OCI-LY1 (cell line): ENCODE data around the gene VTA1.

ENCODE experiments used
- H2AFZ ChIP-seq: fragments of 200-600 bp; sonication (generic), shearing (Covaris generic); 2 replicates; pipeline ENCODE4 v1.6.0; 2014; ENCODE audit warnings: antibody characterized with exemption, mild to moderate bottlenecking, low read length
- H3F3A ChIP-seq: fragments of 200-600 bp; sonication (generic), shearing (Covaris generic); 2 replicates; pipeline ENCODE4 v1.6.0; 2014; ENCODE audit warnings: mild to moderate bottlenecking, antibody characterized with exemption, low read length, moderate library complexity; ENCODE audit not compliant: insufficient read depth
- H3K27ac ChIP-seq: fragments of 200-600 bp; sonication (generic); 2 replicates; pipeline ENCODE4 v1.5.1; 2014; ENCODE audit warnings: low read length, mixed run types, mild to moderate bottlenecking, low read depth; ENCODE audit not compliant: poor library complexity, severe bottlenecking
- H3K27me3 ChIP-seq: fragments of 200-600 bp; sonication (generic); 2 replicates; pipeline ENCODE4 v1.6.0; 2014; ENCODE audit warnings: antibody characterized with exemption, mild to moderate bottlenecking, low read length, moderate library complexity; ENCODE audit not compliant: insufficient read depth
- H3K36me3 ChIP-seq: fragments of 200-600 bp; sonication (generic); 2 replicates; pipeline ENCODE4 v1.6.1; 2014; ENCODE audit warnings: mild to moderate bottlenecking, antibody characterized with exemption, low read length, moderate library complexity, mixed read lengths; ENCODE audit not compliant: insufficient read depth
- H3K4me1 ChIP-seq: fragments of 200-600 bp; sonication (generic); 2 replicates; pipeline ENCODE4 v1.5.1; 2014; ENCODE audit warnings: mild to moderate bottlenecking, low read length, moderate library complexity; ENCODE audit not compliant: insufficient read depth, severe bottlenecking
- H3K4me2 ChIP-seq: fragments of 200-600 bp; sonication (generic), shearing (Covaris generic); 2 replicates; pipeline ENCODE4 v1.6.1; 2014; ENCODE audit warnings: low read length
- H3K4me3 ChIP-seq: fragments of 200-600 bp; sonication (generic); 2 replicates; pipeline ENCODE4 v1.5.1; 2014; ENCODE audit warnings: low read length, low read depth, mild to moderate bottlenecking, mixed read lengths; ENCODE audit not compliant: poor library complexity, severe bottlenecking
- H3K79me2 ChIP-seq: fragments of 200-600 bp; shearing (Covaris generic); 2 replicates; pipeline ENCODE4 v1.6.1; 2016; ENCODE audit warnings: mixed run types, low read length, mixed read lengths; ENCODE audit not compliant: insufficient read depth
- H3K9ac ChIP-seq: fragments of 200-600 bp; sonication (generic), shearing (Covaris generic); 2 replicates; pipeline ENCODE4 v1.6.1; 2014; ENCODE audit warnings: mild to moderate bottlenecking, low read length, mixed read lengths
- H3K9me2 ChIP-seq: fragments of 200-600 bp; sonication (generic), shearing (Covaris generic); 2 replicates; pipeline ENCODE4 v1.6.1; 2014; ENCODE audit warnings: low read depth, mild to moderate bottlenecking, low read length, mixed read lengths
- H3K9me3 ChIP-seq: fragments of 200-600 bp; shearing (Covaris generic); 2 replicates; pipeline ENCODE4 v1.6.1; 2014; ENCODE audit warnings: low read length, mixed read lengths
- H4K20me1 ChIP-seq: fragments of 200-600 bp; sonication (generic), shearing (Covaris generic); 2 replicates; pipeline ENCODE4 v1.6.0; 2016; ENCODE audit warnings: mild to moderate bottlenecking, low read length; ENCODE audit not compliant: insufficient read depth
- CTCF ChIP-seq: fragments of 200-600 bp; sonication (generic), shearing (Covaris generic); IDR thresholded peaks from 2 replicates; pipeline ENCODE4 v1.5.1; 2017; ENCODE audit warnings: mild to moderate bottlenecking, antibody characterized with exemption, low read length, moderate library complexity, mixed read lengths
- EZH2 ChIP-seq: fragments of 200-600 bp; sonication (generic), shearing (Covaris generic); IDR thresholded peaks from 2 replicates; pipeline ENCODE4 v1.8.0; 2017; ENCODE audit warnings: borderline replicate concordance, mixed run types, mild to moderate bottlenecking, antibody characterized with exemption, low read length, moderate library complexity, mixed read lengths

VTA1 gene

DNA sequence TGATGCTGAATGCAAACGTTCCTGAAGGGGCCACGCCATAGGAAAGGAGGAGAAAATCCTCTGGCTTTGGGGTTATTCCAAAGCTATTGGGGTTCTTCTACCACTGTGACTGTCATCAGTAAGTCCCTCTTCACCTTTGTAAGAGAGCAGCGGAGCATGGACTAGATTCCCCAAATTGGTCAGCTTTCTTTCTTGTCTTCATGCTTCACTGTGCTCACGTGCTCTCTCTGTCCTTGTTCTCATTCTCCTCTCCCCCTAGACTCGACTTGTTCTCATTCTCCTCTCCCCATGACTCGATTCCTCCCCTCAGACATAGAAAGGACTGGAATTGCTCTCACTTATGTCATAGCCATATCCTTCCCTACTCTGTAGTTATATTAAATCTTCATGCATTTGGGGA, 99.9 kb downstream of the VTA1 start:
- H3K4me3 ChIP-seq, result no peak overlapping the region
- H3K36me3 ChIP-seq, result no peaks in the 10 kb centered on the region
- no peaks in the 10 kb centered on the region for H3K9me3 ChIP-seq
- H2AFZ ChIP-seq, result no peak overlapping the region
- H3K9me2 ChIP-seq, result no peaks in the 10 kb centered on the region
- H3K9ac ChIP-seq, result no peak overlapping the region
- H3K27ac ChIP-seq, result no peak overlapping the region
- H3K4me2 ChIP-seq, result no peak overlapping the region
- no peaks in the 10 kb centered on the region for H3K4me1 ChIP-seq
- H3K27me3 ChIP-seq, result no peaks in the 10 kb centered on the region
- no peaks in the 10 kb centered on the region for H4K20me1 ChIP-seq
- H3K79me2 ChIP-seq, result no peaks in the 10 kb centered on the region
- no peak for TF ChIP-seq EZH2
- TF ChIP-seq CTCF, result no peak
- no peaks in the 10 kb centered on the region for H3F3A ChIP-seq

GRCh38 chr6:142249266-142249665, 102.2 kb downstream of the VTA1 start:
- Histone ChIP-seq H4K20me1 (no peaks in the 10 kb centered on the region), H3F3A (no peaks in the 10 kb centered on the region), H3K9me2 (no peaks in the 10 kb centered on the region), H3K9me3 (no peaks in the 10 kb centered on the region), H3K4me2 (no peak overlapping the region), H3K27me3 (no peaks in the 10 kb centered on the region), H3K4me3 (no peak overlapping the region), H2AFZ (no peak overlapping the region), H3K36me3 (no peaks in the 10 kb centered on the region), H3K79me2 (no peaks in the 10 kb centered on the region), H3K4me1 (no peaks in the 10 kb centered on the region), H3K9ac (no peak overlapping the region), H3K27ac (no peak overlapping the region)
- TF ChIP-seq CTCF (no peak), EZH2 (no peak)

DNA sequence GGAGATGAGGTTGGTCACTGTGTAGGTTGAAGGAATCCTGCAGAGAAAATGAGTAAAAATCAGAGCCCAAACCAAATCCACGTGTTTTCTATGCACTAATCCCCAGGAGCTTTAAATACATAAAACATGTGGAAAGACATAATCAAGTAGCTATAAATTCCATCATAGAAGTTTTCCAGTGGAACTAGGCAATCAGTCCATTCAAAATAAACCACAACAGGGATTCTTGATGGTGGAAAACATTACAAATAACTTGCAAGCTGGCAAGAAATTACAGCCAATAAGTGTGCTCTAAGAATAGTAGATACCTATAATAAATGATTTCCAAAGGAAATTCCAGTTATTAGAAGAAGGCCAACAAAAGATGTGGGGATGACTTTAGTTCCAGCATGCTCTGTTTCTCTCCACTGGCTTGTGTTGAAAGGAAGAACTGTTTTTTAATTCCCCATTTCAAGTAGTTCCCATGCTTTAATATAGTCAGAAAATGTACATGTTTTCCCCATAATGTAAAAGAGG, 104.9 kb downstream of the VTA1 start:
- Histone ChIP-seq H3K27ac (no peak overlapping the region), H3K27me3 (no peaks in the 10 kb centered on the region), H2AFZ (no peak overlapping the region), H3K4me1 (no peaks in the 10 kb centered on the region), H3K9me3 (no peaks in the 10 kb centered on the region), H3K36me3 (no peaks in the 10 kb centered on the region), H4K20me1 (no peaks in the 10 kb centered on the region), H3K9me2 (no peaks in the 10 kb centered on the region), H3K4me3 (no peak overlapping the region), H3K4me2 (no peak overlapping the region), H3F3A (no peaks in the 10 kb centered on the region), H3K9ac (no peak overlapping the region), H3K79me2 (no peaks in the 10 kb centered on the region)
- no peak for TF ChIP-seq EZH2
- no peak for TF ChIP-seq CTCF
